Sigmoid colon (tissue), 7 donors: ENCODE results near the gene DPYSL5. TPM values are rescaled to one million over a fixed set of nuclear protein-coding genes. Genes with fewer than 3 reads are reported as not detected.
A peak's percentile ranks its signal among the peaks of the same experiment; 100 is the strongest.

Source experiments
- DNase-seq: peaks from one replicate; pipeline ENCODE4 v3.0.0-alpha.2; 2019
- H3K27ac ChIP-seq, 4 donors: fragments of 200-600 bp; sonication (generic); one replicate each; pipeline ENCODE4 v1.5.1; 2016 to 2019; ENCODE audit warnings: mild to moderate bottlenecking in 1 of 4
- H3K27me3 ChIP-seq, 3 donors: fragments of 200-600 bp; sonication (generic); one replicate each; pipeline ENCODE4 v1.5.1; 2019; ENCODE audit warnings: mild to moderate bottlenecking in 1 of 3
- H3K36me3 ChIP-seq, 4 donors: fragments of 200-600 bp; sonication (generic); one replicate each; pipeline ENCODE4 v1.5.1; 2016 to 2019
- H3K4me1 ChIP-seq, 4 donors: fragments of 200-600 bp; sonication (generic); one replicate each; pipeline ENCODE4 v1.5.1; 2017 to 2019
- H3K4me3 ChIP-seq, 4 donors: fragments of 200-600 bp; sonication (generic); one replicate each; pipeline ENCODE4 v1.5.1; 2017 to 2019; ENCODE audit warnings: mild to moderate bottlenecking in 2 of 4, moderate library complexity in 1 of 4
- H3K9me3 ChIP-seq, 4 donors: fragments of 200-600 bp in 3 of 4; sonication (generic) in 3 of 4; one replicate each; pipeline versions ENCODE4 v1.5.1 to v1.6.1; 2013 to 2019
- EP300 ChIP-seq, 4 donors: sonication (generic); formaldehyde crosslinking; IDR thresholded peaks; one replicate each; pipeline ENCODE4 v1.6.1; 2017; ENCODE audit warnings: antibody characterized with exemption in 4 of 4
- POLR2A ChIP-seq, 2 donors: fragments of 450-650 bp; IDR thresholded peaks; one replicate each; pipeline ENCODE4 v1.6.1; 2016; ENCODE audit warnings: antibody characterized with exemption in 2 of 2, mild to moderate bottlenecking in 2 of 2, moderate library complexity in 2 of 2
- POLR2AphosphoS5 ChIP-seq, 4 donors: sonication (generic); formaldehyde crosslinking; IDR thresholded peaks; one replicate each; pipeline ENCODE4 v1.6.1; 2017; ENCODE audit warnings: antibody characterized with exemption in 4 of 4
- WGBS, 2 donors: extraction: QIAGEN DNeasy Blood & Tissue Kit; methylation state at CpG; one replicate each; pipeline ENCODE4 v1.1.7; 2013; 5-methylcytosine and 5-hydroxymethylcytosine counted together
- intact Hi-C: fragments of 100-400 bp; cut with DNase I; formaldehyde crosslinking; loops from one replicate; pipeline ENCODE4 v1.15.1; 2023
- polyA plus RNA-seq, 3 donors: library from polyadenylated mRNA; stranded (reverse); fragments of 200-250 nt; gene quantifications; one replicate each; pipeline ENCODE4 v1.2.3, GENCODE V29; 2013
- total RNA-seq, 4 donors: library from RNA; depleted of rRNA; stranded (reverse); fragments of >200 nt; gene quantifications; one replicate each; pipeline ENCODE4 v1.1.0, GENCODE V29; 2016
- TF ChIP-seq, protein P1 (sequence below), 4 experiments: fragments of 450-650 bp in 3 of 4; fragments of 200-600 bp in 1 of 4; IDR thresholded peaks; one replicate each; pipeline ENCODE4 v1.5.1; 2016 to 2019; ENCODE audit warnings: antibody characterized with exemption in 4 of 4, mild to moderate bottlenecking in 3 of 4, moderate library complexity in 2 of 4
- donor health status: healthy with polysubstance abuse.
- donor health status: Bipolar disorder and iron deficiency.
- donor health status: healthy.

DPYSL5 gene
- total and polyA plus RNA-seq, 7 donors, result 0.16 to 1.9 (median 0.74) TPM; not detected in 2

DNA sequence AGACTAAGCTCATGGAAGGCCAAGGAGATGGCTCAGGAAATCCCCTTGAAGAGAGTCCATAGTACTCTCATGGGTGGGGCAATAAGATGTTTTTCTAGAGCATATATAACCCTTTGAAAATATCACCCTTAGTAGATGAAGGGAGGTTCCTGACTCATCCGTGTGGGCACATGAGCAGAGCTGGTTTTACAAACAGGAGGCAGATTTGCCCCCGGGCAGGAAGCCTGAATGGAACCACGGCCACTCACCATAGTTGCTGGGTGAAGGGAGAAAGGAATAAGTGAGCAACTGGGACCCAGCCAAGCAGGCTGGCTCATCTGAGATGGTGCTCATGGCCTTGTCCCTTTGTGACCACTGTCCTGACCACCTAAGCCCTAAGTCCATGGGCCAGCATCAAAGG is 93.6 kb downstream of the DPYSL5 start:
- Histone ChIP-seq H3K4me1 (no peaks in the 10 kb centered on the region), H3K27ac (no peak overlapping the region), H3K36me3 (no peaks in the 10 kb centered on the region), H3K9me3 (no peaks in the 10 kb centered on the region), H3K27me3 (peaks cover 0 to 32% (median 5%) of the 10 kb centered on the region in 3 donors), H3K4me3 (no peak overlapping the region)
- 50 to 70% methylated on average over 3 of the region's 3 CpGs for WGBS, 2 donors
- DNase-seq, result no peak
- intact Hi-C loops, result no loop called here
- TF ChIP-seq POLR2A (IDR thresholded peaks at IDR 0.05) (no peak), EP300 (IDR thresholded peaks at IDR 0.05) (no peak), POLR2AphosphoS5 (IDR thresholded peaks at IDR 0.05) (no peak)
- TF ChIP-seq, protein P1, sequence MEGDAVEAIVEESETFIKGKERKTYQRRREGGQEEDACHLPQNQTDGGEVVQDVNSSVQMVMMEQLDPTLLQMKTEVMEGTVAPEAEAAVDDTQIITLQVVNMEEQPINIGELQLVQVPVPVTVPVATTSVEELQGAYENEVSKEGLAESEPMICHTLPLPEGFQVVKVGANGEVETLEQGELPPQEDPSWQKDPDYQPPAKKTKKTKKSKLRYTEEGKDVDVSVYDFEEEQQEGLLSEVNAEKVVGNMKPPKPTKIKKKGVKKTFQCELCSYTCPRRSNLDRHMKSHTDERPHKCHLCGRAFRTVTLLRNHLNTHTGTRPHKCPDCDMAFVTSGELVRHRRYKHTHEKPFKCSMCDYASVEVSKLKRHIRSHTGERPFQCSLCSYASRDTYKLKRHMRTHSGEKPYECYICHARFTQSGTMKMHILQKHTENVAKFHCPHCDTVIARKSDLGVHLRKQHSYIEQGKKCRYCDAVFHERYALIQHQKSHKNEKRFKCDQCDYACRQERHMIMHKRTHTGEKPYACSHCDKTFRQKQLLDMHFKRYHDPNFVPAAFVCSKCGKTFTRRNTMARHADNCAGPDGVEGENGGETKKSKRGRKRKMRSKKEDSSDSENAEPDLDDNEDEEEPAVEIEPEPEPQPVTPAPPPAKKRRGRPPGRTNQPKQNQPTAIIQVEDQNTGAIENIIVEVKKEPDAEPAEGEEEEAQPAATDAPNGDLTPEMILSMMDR (IDR thresholded peaks at IDR 0.05), result no peak

DNA sequence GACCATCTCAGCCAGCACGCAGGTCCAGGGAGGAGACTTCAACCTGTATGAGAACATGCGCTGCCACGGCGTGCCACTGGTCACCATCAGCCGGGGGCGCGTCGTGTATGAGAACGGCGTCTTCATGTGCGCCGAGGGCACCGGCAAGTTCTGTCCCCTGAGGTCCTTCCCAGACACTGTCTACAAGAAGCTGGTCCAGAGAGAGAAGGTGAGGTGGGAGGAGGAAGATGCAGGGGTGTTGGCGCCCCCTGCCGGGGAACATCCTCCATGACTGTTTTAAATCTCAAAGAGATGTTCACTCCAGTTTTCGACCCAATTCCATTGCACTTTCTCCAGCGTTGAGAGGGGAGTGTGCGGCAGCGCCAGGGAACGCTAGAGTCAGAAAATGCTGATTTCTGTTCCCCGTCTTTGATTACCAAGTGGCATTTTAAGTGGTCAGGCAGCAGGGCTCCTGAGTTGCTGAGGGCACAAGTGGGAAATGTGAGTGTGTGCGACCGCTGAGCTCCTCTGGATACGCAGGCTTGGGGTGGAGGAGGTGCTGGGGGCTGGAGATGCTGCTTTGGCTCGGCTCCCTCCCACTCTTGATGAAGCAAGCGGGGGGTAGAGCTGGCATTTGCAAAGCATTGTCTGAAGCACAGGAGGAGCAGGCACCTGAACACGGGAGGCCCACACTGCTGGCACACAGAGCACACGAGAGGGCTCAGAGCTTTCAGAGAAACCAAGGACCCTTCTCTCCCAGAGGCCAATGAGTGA is 94.8 kb downstream of the DPYSL5 start:
- Histone ChIP-seq H3K27me3 (peaks cover 0 to 32% (median 5%) of the 10 kb centered on the region in 3 donors), H3K4me1 (no peaks in the 10 kb centered on the region), H3K4me3 (no peak overlapping the region), H3K36me3 (no peaks in the 10 kb centered on the region), H3K9me3 (no peaks in the 10 kb centered on the region), H3K27ac (no peak overlapping the region)
- TF ChIP-seq POLR2AphosphoS5 (IDR thresholded peaks at IDR 0.05), result no peak
- TF ChIP-seq, protein P1 (IDR thresholded peaks at IDR 0.05), result peak in 3 of 4 experiments; percentile 58 to 65 (median 65)
- WGBS, 2 donors, result 29% methylated on average over 28 of the region's 28 CpGs
- intact Hi-C loops, result loop anchor here (1.0 kb wide), 1 partner anchor 96 kb away; no protein-coding TSS in a partner anchor
- DNase-seq, result peak; percentile 82

DNA sequence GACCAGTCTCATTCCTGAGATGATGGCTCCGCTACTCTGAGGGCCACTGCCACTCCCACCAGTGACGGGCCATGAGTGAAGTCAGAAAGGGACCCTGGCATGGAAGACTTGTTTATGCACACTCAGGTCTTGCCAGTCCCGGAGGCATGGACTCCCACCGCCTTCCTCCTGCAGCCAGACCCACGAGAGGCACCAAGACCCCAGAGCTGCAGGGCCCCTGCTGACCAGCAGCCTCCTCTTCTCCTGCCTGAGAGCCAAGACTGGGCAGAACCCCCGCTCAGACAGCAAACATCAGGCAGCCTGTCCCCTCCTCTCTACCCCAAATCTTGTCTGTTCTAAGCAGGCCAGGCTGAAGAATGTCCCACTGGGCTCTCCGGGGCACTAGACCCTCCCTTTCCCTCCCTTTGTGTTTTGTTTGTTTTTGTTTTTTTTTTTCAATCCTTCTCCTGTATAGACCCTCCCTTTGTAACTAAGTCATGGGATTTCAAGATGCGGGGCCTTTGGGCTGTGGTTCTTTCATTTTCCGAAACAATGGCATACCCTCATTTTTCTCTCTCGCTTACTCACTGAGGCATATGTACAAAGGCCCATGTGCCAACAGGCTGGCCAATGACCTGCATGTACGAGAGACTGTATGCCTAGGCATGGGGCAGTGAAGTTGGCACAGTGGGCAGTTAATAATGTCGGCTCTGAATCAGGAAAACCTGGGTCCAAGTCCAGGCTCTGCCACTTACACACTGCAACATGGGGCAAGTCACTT is 98.2 kb downstream of the DPYSL5 start:
- no peak overlapping the region for H3K27ac ChIP-seq
- no peaks in the 10 kb centered on the region for H3K9me3 ChIP-seq
- H3K4me1 ChIP-seq, result no peaks in the 10 kb centered on the region
- no peak overlapping the region for H3K4me3 ChIP-seq
- TF ChIP-seq, protein P1 (IDR thresholded peaks at IDR 0.05), result no peak
- no peak for TF ChIP-seq POLR2AphosphoS5 (IDR thresholded peaks at IDR 0.05)
- peaks cover 0 to 32% (median 5%) of the 10 kb centered on the region in 3 donors for H3K27me3 ChIP-seq
- H3K36me3 ChIP-seq, result no peaks in the 10 kb centered on the region
- intact Hi-C loops, result no loop called here
- WGBS, 2 donors, result 72 to 85% methylated on average over 12 of the region's 12 CpGs
- no peak for DNase-seq

DNA sequence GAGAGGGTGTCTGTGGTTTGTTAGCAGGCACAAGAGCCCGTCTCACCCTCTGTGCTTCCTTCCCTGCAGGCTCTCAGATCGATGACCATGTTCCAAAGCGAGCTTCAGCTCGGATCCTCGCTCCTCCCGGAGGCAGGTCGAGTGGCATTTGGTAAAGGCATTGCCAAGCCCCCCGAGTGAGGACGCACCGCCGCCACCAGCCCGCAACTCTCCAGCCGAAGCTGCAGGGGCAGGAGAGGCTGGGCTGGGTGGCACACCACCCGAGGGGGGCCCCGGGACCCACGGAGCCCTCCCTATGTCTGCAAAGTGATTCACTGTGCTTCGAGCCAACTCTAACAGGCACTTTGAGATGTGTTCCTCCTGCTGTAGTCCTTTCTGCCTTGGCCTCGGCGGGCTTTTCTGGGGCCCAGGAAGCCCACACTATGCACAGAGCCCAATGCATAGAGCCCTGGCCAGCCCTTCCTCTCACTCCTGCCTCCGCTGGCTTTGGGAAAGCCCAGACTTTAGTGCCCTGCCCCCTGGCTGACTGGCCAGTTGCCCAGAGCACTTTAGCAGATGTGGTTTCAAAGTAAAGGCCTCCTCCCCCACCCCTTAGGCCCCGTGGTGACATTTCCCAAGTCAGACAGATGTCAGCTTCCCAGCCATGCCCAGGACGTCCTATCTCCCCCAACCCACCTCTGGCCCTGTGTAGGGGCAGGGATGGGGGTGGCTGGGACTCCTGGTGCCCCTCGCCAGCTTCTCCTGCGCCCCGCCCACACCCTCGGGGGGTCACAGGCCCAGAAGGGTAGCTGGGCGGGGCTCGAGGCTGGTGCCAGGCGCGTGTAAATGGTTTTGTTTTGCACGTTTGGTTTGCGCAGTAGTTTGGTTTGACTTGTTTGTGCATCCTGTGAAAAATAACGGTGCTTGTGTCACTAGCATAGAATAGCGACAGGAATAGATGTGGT is 99.2 kb downstream of the DPYSL5 start:
- Histone ChIP-seq H3K9me3 (no peaks in the 10 kb centered on the region), H3K27ac (no peak overlapping the region), H3K4me1 (no peaks in the 10 kb centered on the region), H3K36me3 (no peaks in the 10 kb centered on the region), H3K4me3 (no peak overlapping the region), H3K27me3 (peaks cover 0 to 32% (median 5%) of the 10 kb centered on the region in 3 donors)
- intact Hi-C loops, result no loop called here
- no peak for DNase-seq
- TF ChIP-seq EP300 (IDR thresholded peaks at IDR 0.05) (no peak), POLR2A (IDR thresholded peaks at IDR 0.05) (no peak), POLR2AphosphoS5 (IDR thresholded peaks at IDR 0.05) (no peak)
- TF ChIP-seq, protein P1 (IDR thresholded peaks at IDR 0.05), result no peak
- 46 to 68% methylated on average over 34 of the region's 34 CpGs for WGBS, 2 donors
